PFSK-1 (cell line): ENCODE data around the gene CCNG1.

Experiments
- FOXP2 ChIP-seq: optimal IDR thresholded peaks from 2 replicates; pipeline ENCODE3; 2011; ENCODE audit warnings: borderline replicate concordance, control low read depth, inconsistent platforms; ENCODE audit not compliant: insufficient read depth; ENCODE audit errors: extremely low read length, extremely low read depth
- POLR2AphosphoS5 ChIP-seq: IDR thresholded peaks from 2 replicates; pipeline ENCODE4 v1.6.1; 2012; ENCODE audit warnings: low read depth, mild to moderate bottlenecking, control low read depth, low read length, moderate library complexity
- REST ChIP-seq, 2 experiments: IDR thresholded peaks; 2 replicates each; pipeline versions ENCODE4 v1.6.1 to v1.8.0; 2011 to 2012; ENCODE audit warnings: low read depth in 2 of 2, low read length in 2 of 2, control low read depth in 1 of 2, inconsistent platforms in 1 of 2, mild to moderate bottlenecking in 1 of 2, moderate library complexity in 1 of 2; ENCODE audit not compliant: insufficient read depth in 1 of 2
- SIN3A ChIP-seq: IDR thresholded peaks from 2 replicates; pipeline ENCODE4 v1.6.1; 2012; ENCODE audit warnings: mild to moderate bottlenecking, low read length, moderate library complexity, borderline replicate concordance; ENCODE audit not compliant: insufficient read depth
- TAF1 ChIP-seq: IDR thresholded peaks from 2 replicates; pipeline ENCODE4 v1.6.1; 2012; ENCODE audit warnings: low read length, control low read depth, borderline replicate concordance; ENCODE audit not compliant: insufficient read depth

CCNG1 gene

GRCh38 chr5:163478126-163478981 is 41.0 kb downstream of the CCNG1 start:
- TF ChIP-seq SIN3A (no peak), FOXP2 (no peak), REST (IDR thresholded peaks at IDR 0.05; ENCODE audit: insufficient read depth in 1 of 2, low read depth in 2 of 2, low read length in 2 of 2) (no peak), POLR2AphosphoS5 (no peak), TAF1 (no peak)

DNA sequence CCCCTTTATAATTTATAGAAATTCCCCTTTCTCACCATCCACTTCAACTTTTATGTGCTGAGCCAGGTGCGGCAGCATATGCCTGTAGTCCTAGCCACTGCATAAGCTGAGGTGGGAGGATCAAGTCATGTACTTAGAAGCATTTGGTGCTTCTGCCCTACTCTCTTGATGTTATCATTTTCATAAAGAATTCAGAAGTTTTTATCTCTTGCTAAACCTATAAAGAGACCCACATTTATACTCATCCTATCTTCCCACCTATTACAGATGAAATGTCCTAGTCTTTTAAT is 41.5 kb downstream of the CCNG1 start:
- no peak for TF ChIP-seq FOXP2
- no peak for TF ChIP-seq POLR2AphosphoS5
- TF ChIP-seq REST (IDR thresholded peaks at IDR 0.05; ENCODE audit: insufficient read depth in 1 of 2, low read depth in 2 of 2, low read length in 2 of 2): no peak
- TF ChIP-seq SIN3A: no peak
- no peak for TF ChIP-seq TAF1

DNA sequence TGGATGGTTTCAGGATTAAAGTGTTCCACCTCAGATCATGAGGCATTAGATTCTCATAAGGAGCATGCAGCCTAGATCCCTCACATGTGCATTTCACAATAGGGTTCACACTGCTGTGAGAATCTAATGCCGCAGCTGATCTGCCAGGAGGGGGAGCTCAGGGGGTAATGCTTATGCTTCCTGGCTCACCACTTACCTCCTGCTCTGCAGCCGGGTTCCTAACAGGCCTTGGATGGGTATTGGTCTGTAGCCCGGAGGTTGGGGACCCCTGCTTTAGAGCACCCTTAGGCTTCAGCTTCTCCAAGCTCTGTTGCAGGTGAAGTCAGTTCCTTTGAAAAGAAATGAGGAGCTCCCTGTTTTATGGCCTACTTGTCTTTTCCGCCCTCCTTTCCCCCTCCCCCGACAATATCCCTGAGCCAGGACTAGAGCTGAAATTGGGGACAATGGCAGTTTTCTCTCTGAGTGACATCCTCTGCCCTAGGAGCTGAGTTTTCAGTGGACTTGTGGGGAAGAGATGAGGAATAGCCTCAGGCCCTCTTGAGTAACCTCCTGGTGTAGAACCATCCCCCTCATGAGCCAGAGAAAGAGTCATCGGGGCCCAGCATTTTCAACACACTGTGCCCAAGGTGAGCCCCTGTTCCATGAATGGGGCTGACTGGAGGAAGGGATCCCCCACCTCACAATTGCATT is 51.8 kb downstream of the CCNG1 start:
- TF ChIP-seq POLR2AphosphoS5 (no peak), TAF1 (no peak), FOXP2 (no peak), REST (IDR thresholded peaks at IDR 0.05; ENCODE audit: insufficient read depth in 1 of 2, low read depth in 2 of 2, low read length in 2 of 2) (no peak), SIN3A (no peak)

DNA sequence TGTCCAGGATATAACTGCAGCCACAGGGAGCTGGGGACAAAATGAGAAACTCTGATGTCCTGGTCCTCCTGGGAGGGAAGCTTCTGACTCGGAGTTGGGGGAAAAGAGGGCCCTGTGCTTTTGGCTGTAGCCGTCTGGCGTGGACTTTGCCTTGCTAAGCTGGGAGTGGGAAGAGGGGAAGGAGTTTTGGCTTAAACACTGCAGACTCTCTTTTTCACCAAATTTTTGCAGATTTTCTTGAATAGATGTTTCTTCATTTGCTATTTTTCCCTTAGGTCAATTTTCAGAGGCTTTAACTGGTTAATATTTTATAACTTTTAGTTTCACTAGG is 52.3 kb downstream of the CCNG1 start:
- TF ChIP-seq POLR2AphosphoS5 (no peak), FOXP2 (no peak), TAF1 (no peak), REST (IDR thresholded peaks at IDR 0.05; ENCODE audit: insufficient read depth in 1 of 2, low read depth in 2 of 2, low read length in 2 of 2) (no peak), SIN3A (no peak)
